GM19238 (cell line): ENCODE data around the gene NOA1.
"Not testable (repeated sequence)": the region's sequence is repeated elsewhere in the genome, so short reads cannot be mapped to it uniquely, and the experiment has no call there.

Experiments used
- DNase-seq: peaks from one replicate; pipeline ENCODE4 v3.0.0; 2011; ENCODE audit warnings: low spot score; ENCODE audit not compliant: insufficient read length

NOA1 gene

DNA sequence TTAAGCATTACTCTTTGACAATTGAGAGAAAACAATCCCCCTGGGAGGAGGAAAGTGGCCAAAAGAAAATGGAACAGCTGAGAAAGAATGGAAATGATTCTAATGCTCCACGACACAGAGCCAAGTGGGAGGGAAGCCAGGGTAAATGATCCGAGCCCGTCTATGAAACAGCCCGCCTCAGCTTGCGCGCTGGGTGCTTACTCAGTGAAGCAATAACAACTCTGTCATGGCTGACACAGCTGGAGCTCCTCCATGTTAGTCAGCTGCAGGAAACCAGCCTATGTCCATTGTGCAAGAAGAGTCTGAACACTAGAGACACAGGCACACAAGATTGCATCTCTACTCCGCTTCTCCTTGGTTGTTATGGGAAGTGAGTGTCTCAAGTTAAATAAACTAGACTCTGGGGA lies 19.3 kb downstream of the NOA1 start:
- no peak for DNase-seq

DNA sequence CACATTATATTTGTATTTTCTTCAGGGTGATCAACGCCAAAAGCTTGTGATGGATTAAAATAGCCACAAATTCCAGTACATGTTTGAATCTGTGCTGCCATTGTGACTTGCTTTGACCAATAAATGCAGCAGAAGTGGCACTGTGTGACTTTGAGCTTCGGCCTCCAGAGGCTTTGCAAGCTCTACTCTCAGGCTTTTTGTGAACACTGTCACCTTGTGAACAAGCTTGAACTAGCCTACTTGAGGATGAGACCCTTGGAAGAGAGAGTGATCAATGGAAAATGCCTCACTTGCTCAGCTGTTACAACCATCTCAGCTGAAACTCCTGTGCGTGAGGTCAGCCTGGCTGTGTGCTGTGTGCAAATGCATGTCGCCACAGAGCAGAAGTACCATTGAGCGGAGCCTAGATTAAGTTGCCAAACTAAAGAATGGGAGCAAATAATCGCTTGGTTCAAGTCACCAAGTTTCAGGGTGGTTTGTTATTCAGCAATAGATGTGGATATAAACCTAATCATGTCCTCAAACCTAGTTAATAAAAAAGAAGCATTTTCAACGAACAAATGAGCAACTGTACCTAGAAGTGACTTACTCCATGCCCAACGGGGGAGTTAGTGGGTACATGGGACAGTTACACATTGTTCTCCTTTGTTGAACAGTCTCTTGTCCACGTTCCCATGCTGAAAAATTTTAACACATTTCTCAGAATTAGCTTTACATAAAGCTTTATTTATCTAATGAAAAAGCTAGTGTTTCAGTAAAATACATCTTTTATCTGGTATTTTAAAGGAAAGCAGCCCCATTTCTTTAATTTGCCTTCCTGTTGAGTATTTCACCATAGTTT lies 23.5 kb downstream of the NOA1 start:
- no peak for DNase-seq

DNA sequence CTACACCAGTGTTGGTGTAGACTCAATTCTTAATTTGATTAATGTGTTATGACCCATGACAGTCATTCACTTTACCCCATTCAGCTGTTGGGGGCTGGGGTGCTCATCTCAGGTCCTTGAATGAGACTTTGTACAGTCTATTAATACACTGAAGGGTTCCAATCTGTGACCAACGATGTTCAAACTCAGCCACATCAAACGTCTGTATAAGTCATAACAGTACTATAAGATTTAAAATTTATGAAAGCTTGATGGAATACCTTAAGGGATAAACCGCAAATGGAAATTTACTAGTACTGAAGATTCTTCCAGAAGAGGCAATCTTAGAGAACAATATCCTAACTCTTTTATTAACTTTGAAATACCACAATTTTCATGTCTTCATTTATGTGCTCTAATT lies 36.0 kb downstream of the NOA1 start:
- no peak for DNase-seq

DNA sequence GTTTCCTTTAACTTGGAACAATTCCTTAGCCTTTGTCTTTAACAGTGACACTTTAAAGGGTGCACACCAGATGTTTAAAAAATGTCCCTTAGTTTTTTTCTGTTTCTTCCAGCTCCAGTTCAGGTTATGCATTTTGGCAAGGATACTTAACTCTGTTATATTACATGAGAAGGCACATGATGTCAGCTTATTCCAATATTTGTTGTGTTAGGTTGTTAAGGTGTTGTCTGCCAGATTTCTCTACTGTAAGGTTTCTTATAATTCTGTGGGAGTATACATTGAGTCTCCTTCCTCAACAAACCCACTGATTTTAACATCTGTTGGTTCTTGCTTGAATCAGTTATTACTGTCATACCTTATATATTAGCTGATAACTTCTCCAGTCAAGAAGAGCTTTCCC lies 36.4 kb downstream of the NOA1 start:
- no peak for DNase-seq

DNA sequence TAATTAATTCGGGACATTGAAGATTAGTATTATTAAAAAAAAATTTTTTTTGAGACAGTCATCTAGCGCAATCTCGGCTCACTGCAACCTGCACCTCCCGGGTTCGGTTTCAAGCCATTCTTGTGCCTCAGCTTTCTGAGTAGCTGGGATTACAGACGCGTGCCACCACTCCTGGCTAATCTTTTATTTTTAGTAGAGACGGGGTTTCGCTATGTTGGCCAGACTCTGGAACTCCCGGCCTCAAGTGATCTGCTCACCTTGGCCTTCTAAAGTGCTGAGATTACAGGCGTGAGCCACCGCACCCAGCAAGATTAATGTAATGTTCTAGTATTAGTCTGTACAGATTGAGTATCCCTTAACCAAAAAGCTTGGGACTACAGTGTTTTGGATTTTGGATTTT lies 37.0 kb downstream of the NOA1 start:
- no peak for DNase-seq

DNA sequence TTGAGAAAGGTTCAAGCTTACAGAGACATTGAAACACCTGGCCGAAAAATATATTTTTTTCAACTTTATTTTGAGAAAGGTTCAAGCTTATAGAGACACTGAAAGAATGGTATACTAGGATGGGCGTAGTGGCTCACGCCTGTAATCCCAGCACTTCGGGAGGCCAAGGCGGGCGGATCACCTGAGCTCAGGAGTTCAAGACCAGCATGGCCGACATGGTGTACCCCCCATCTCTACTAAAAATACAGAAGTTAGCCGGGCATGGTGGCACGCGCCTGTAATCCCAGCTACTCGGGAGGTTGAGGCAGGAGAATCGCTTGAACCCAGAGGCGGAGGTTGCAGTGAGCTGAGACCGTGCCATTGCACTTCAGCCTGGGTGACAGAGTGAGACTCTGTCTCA lies 37.6 kb downstream of the NOA1 start:
- DNase-seq, result not testable (repeated sequence)

DNA sequence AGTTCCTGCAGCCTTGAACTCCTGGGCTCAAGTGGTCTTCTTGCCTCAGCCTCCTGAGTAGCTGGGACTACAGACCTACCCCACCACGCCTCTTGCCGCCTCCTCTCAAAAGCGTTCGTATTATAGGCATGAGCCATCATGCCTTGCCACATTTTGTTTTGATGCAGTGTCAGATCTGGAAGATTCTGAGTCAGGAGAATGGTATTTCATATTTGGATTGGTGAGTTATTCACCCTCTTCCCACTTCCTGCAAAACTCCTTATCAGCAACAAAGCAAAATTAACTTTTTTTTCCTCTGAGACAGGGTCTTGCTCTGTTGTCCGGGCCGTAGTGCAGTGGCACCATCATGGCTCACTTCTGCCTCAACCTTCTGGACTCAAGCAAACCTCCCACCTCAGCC lies 40.1 kb downstream of the NOA1 start:
- DNase-seq, result no peak

DNA sequence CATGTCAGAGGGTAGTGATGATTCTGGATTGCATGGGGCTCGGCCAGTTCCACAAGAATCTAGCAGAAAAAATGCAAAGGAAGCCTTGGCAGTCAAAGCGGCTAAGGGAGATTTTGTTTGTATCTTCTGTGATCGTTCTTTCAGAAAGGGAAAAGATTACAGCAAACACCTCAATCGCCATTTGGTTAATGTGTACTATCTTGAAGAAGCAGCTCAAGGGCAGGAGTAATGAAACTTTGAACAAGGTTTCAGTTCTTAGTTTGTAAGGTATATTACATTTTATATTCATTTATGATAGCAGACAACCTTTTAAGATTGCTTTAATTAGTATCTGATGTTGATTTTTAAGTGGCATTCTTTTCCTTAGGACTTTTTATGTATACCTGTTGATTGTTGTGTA lies 45.5 kb downstream of the NOA1 start:
- DNase-seq, result no peak

DNA sequence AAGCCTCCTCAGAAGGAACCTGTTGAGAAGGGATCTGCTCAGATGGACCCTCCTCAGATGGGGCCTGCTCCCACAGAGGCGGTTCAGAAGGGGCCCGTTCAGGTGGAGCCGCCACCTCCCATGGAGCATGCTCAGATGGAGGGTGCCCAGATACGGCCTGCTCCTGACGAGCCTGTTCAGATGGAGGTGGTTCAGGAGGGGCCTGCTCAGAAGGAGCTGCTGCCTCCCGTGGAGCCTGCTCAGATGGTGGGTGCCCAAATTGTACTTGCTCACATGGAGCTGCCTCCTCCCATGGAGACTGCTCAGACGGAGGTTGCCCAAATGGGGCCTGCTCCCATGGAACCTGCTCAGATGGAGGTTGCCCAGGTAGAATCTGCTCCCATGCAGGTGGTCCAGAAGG lies 46.8 kb downstream of the NOA1 start:
- no peak for DNase-seq

DNA sequence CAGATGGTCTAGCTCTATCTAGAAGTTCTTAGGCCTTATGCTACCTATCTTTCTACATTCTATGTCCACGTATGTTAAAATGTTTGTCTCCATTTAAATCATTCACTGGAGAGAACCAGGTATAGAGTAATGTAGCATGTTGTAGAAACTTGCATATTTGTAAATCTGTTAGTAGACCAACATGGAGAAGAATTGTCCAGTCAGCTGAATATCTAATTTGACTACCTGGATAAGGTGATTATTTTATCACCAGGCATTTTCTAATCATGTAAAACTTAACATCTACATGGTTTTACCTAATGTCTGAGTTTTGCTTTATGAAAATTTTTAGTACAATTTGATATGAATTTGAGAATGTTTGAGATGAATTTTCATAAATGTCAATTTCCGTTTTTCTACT lies 50.2 kb downstream of the NOA1 start:
- no peak for DNase-seq

DNA sequence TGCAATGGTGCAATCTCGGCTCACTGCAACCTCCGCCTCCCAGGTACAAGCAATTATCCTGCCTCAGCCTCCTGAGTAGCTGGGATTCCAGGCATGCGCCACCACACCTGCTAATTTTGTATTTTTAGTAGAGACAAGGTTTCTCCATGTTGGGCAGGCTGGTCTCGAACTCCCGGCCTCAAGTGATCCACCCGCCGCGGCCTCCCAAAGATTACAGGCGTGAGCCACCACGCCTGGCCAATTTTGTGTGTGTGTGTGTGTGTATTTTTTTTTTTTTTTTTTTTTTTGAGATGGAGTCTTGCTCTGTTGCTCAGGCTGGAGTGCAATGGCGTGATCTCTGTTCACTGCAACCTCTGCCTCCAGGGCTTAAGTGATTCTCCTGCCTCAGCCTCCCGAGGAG lies 62.4 kb downstream of the NOA1 start:
- DNase-seq, result not testable (repeated sequence)

DNA sequence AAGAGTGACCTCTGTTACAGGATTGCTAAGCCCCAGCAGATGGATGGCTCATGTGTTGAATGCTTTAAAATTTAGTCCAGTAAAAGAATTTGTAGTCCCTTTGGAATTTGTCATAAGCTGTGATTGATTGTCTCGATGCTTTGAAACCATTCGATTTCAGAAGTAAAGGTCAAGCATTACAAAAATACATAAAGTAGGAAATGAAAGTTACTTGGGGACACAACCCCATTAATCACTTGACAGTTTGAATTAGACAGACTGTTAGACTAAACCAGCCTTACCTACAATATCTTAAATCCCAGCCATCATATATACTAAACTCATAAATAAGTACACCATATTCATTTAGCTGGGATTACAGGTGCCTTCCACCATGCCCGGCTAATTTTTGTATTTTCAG lies 63.1 kb downstream of the NOA1 start:
- DNase-seq, result no peak
